ENCODE results near the gene AFF3.

Gene AFF3

GRCh38 chr2:99819766-99820165, 322.6 kb downstream of the AFF3 start:
- Mint-ChIP-seq H3K4me3 (no peak overlapping the region), H3K9me3 (peaks cover 7% of the 10 kb centered on the region), H3K4me1 (no peaks in the 10 kb centered on the region), H3K27me3 (no peaks in the 10 kb centered on the region), H3K36me3 (peaks cover 12% of the 10 kb centered on the region), H3K27ac (no peak overlapping the region)

- H3K27me3 Mint-ChIP-seq, result no peaks in the 10 kb centered on the region
- peaks cover 12% of the 10 kb centered on the region for H3K36me3 Mint-ChIP-seq
- H3K27ac Mint-ChIP-seq, result no peak overlapping the region
- H3K4me3 Mint-ChIP-seq, result no peak overlapping the region
- no peaks in the 10 kb centered on the region for H3K4me1 Mint-ChIP-seq
- H3K9me3 Mint-ChIP-seq, result peaks cover 7% of the 10 kb centered on the region
Measured at GRCh38 chr2:99818842-99819241, 323.5 kb downstream of the AFF3 start.

DNA sequence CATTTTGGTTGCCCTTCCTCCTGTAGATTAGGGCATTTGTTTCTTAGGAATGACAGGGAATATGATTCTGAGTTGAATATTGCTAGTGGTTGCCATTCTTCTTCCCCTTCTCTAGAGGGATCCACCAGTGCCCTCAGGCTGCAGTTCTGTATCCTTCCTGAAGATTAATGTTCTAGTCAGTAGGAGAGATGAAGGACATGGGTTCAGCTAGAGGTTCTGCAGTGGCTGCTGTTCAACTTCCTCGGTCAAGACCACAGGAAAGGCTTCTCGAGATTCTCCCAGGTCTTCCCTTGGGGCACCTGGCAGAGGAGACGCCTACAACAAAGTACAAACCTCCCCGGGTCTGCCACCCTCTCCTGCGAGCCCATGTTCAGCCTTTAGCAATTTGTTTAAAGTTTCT, 325.5 kb downstream of the AFF3 start:
- no peak overlapping the region for H3K4me3 Mint-ChIP-seq

DNA sequence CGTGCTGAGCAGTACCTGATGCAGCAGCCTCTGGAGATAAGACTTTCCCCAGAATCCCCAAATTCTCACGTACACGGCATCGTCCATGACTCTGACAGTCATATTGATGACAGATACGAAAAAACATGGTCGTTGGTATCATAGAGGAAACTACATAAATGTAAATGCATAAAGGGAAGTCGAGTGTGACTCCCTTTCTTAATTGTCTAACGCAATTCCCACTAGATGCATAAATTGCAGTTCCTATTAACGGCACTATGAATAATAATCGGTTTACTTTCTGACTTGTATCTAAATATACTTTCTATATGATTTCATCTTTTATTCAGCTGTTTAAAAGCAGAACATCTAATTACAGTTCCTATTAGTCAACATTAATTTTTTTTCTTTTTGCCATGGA, 330.0 kb downstream of the AFF3 start:
- H3K4me1 Mint-ChIP-seq, result no peaks in the 10 kb centered on the region
- H3K9me3 Mint-ChIP-seq, result peaks cover 7% of the 10 kb centered on the region
- peaks cover 10% of the 10 kb centered on the region for H3K36me3 Mint-ChIP-seq
- H3K27me3 Mint-ChIP-seq, result no peaks in the 10 kb centered on the region
- H3K27ac Mint-ChIP-seq, result no peak overlapping the region
- no peak overlapping the region for H3K4me3 Mint-ChIP-seq

More for the DNA sequence above, 325.5 kb downstream of the AFF3 start:
- Mint-ChIP-seq H3K27ac (no peak overlapping the region), H3K27me3 (no peaks in the 10 kb centered on the region), H3K4me1 (no peaks in the 10 kb centered on the region), H3K36me3 (peaks cover 12% of the 10 kb centered on the region), H3K9me3 (peaks cover 7% of the 10 kb centered on the region)

- H3K27me3 Mint-ChIP-seq, result no peaks in the 10 kb centered on the region
- no peak overlapping the region for H3K4me3 Mint-ChIP-seq
- H3K9me3 Mint-ChIP-seq, result peaks cover 7% of the 10 kb centered on the region
- no peaks in the 10 kb centered on the region for H3K4me1 Mint-ChIP-seq
- no peak overlapping the region for H3K27ac Mint-ChIP-seq
- peaks cover 6% of the 10 kb centered on the region for H3K36me3 Mint-ChIP-seq
Measured at GRCh38 chr2:99811544-99811943, 330.8 kb downstream of the AFF3 start.

DNA sequence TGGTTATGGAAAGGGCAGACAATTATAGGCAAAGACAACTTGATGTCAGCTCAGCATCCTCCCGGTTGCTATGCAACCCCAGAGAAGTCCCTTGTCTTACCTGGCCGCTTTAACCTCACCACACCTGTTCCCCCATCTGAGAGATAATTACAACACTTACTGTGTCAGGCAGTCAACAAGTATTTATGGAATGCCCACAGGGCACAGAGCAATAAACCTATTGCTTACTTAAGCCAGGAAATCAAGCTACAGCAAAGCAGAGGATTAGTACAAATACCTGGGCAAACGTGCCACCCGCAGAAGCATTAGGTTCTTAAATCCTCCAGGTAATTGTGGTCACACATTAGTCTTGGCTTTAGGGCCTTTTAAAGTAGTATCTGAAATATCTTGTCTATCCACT, 332.2 kb downstream of the AFF3 start:
- Mint-ChIP-seq H3K36me3 (peaks cover 2% of the 10 kb centered on the region), H3K27me3 (no peaks in the 10 kb centered on the region), H3K9me3 (no peaks in the 10 kb centered on the region), H3K4me3 (no peak overlapping the region), H3K27ac (no peak overlapping the region), H3K4me1 (no peaks in the 10 kb centered on the region)

- no peaks in the 10 kb centered on the region for H3K4me1 Mint-ChIP-seq
- peaks cover 3% of the 10 kb centered on the region for H3K36me3 Mint-ChIP-seq
- H3K27me3 Mint-ChIP-seq, result no peaks in the 10 kb centered on the region
- H3K9me3 Mint-ChIP-seq, result no peaks in the 10 kb centered on the region
- no peak overlapping the region for H3K27ac Mint-ChIP-seq
- H3K4me3 Mint-ChIP-seq, result no peak overlapping the region
Measured at GRCh38 chr2:99809259-99809900, 333.0 kb downstream of the AFF3 start.

GRCh38 chr2:99808361-99809200, 333.8 kb downstream of the AFF3 start:
- Mint-ChIP-seq H3K27me3 (no peaks in the 10 kb centered on the region), H3K27ac (no peak overlapping the region), H3K4me1 (no peaks in the 10 kb centered on the region), H3K4me3 (no peak overlapping the region), H3K9me3 (peaks cover 4% of the 10 kb centered on the region), H3K36me3 (peaks cover 3% of the 10 kb centered on the region)

- no peak overlapping the region for H3K27ac Mint-ChIP-seq
Measured at GRCh38 chr2:99806758-99807157, 335.6 kb downstream of the AFF3 start.

DNA sequence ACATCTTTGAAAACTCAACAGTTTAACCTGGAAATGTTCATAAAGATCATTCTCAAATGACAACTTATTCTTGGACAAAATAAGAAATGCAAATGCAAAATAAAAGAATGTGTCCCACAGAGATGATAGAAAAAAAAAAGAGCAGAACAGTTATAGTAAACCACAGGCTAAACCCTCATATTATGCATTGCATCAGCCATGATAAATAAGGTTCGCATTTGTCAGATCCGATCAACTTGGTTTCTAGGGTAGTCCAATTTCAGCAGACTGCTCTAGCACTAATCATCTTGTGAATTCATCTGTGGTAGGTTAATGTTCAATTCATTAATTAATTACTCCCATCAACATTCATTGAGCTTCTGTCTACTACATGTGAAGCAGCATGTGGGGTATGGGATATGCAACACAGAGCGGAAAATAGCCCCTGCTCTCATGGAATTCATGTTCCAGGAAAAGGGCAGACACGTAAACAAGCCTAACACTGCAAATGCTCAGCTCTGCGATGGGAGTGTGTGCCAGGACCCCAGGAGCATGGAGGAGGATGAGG, 336.4 kb downstream of the AFF3 start:
- Mint-ChIP-seq H3K4me3 (no peak overlapping the region), H3K4me1 (no peaks in the 10 kb centered on the region), H3K9me3 (peaks cover 4% of the 10 kb centered on the region), H3K36me3 (peaks cover 9% of the 10 kb centered on the region), H3K27me3 (no peaks in the 10 kb centered on the region), H3K27ac (no peak overlapping the region)

More at GRCh38 chr2:99806758-99807157, 335.6 kb downstream of the AFF3 start:
- H3K9me3 Mint-ChIP-seq, result peaks cover 4% of the 10 kb centered on the region
- H3K4me3 Mint-ChIP-seq, result no peak overlapping the region
- peaks cover 9% of the 10 kb centered on the region for H3K36me3 Mint-ChIP-seq
- H3K27me3 Mint-ChIP-seq, result no peaks in the 10 kb centered on the region
- H3K4me1 Mint-ChIP-seq, result no peaks in the 10 kb centered on the region

GRCh38 chr2:99803846-99804245, 338.5 kb downstream of the AFF3 start:
- no peaks in the 10 kb centered on the region for H3K4me1 Mint-ChIP-seq

DNA sequence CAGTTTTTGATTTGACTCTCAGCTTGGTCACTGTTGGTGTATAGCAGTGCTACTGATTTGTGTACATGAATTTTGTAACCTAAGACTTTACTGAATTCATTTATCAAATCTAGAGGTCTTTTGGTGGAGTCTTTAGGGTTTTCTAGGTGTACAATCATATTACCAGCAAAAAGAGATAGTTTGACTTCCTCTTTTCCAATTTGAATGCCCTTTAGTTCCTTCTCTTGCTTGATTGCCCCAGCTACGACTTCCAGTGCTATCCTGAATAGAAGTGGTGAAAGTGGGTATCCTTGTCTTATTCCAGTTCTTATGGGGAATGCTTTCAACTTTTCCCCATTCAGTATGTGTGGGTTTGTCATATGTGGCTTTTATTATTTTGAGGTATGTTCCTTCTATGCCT, 339.7 kb downstream of the AFF3 start:
- H3K27me3 Mint-ChIP-seq, result no peaks in the 10 kb centered on the region
- peaks cover 14% of the 10 kb centered on the region for H3K9me3 Mint-ChIP-seq
- no peak overlapping the region for H3K27ac Mint-ChIP-seq
- H3K4me3 Mint-ChIP-seq, result no peak overlapping the region
- H3K36me3 Mint-ChIP-seq, result peaks cover 12% of the 10 kb centered on the region
- no peaks in the 10 kb centered on the region for H3K4me1 Mint-ChIP-seq

More at GRCh38 chr2:99803846-99804245, 338.5 kb downstream of the AFF3 start:
- H3K4me3 Mint-ChIP-seq, result no peak overlapping the region
- H3K27ac Mint-ChIP-seq, result no peak overlapping the region
- no peaks in the 10 kb centered on the region for H3K27me3 Mint-ChIP-seq
- H3K36me3 Mint-ChIP-seq, result peaks cover 12% of the 10 kb centered on the region
- H3K9me3 Mint-ChIP-seq, result peaks cover 8% of the 10 kb centered on the region

DNA sequence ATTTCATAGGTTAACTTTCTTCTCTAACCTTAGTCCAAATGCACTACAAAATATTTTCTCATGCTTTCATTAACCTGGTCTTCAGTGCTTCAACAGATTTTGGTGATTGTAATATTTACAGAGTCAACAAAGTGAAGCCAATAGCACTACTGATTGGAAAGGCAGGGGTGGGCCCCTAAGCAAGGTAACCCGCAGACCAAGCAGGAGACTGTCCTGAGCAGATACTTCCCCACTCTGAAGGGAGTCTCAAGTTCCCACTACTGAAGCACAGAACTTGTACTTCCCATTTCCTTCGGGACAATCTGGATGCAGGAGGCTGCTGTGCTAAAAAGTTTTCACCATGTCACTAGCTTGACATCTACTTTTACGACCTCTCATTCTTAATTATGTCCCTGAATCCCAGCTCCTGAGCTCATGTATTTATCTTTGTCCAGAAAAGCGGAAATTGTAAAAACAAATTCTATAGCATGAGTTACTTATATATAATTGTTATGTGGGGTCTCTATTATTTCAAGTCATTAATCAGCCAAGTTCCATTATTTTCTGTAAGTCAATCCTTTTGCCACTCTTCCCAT, 341.0 kb downstream of the AFF3 start:
- H3K27me3 Mint-ChIP-seq, result no peaks in the 10 kb centered on the region
- peaks cover 20% of the 10 kb centered on the region for H3K36me3 Mint-ChIP-seq
- no peak overlapping the region for H3K4me3 Mint-ChIP-seq
- H3K9me3 Mint-ChIP-seq, result peaks cover 23% of the 10 kb centered on the region
- H3K4me1 Mint-ChIP-seq, result no peaks in the 10 kb centered on the region
- no peak overlapping the region for H3K27ac Mint-ChIP-seq

DNA sequence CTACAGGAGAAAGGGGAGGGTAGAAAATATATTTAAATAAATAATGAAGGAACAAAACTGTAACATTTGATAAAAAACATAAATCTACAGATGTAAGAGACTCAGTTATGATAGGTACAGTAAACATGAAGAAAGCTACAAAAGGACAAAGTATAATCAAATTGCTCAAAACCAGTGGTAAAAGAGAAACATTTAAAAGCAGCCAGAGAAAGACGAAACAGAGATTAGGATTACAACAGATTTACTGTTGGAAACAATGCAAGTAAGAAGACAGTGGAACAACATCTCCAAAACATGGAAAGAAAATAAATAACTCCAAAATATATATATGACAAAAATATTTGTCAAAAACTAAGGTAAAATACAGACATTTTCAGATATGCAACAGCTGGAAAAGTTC, 344.9 kb downstream of the AFF3 start:
- Mint-ChIP-seq H3K4me1 (no peaks in the 10 kb centered on the region), H3K27me3 (no peaks in the 10 kb centered on the region), H3K4me3 (no peak overlapping the region), H3K27ac (no peak overlapping the region), H3K36me3 (peaks cover 13% of the 10 kb centered on the region), H3K9me3 (peaks cover 22% of the 10 kb centered on the region)

DNA sequence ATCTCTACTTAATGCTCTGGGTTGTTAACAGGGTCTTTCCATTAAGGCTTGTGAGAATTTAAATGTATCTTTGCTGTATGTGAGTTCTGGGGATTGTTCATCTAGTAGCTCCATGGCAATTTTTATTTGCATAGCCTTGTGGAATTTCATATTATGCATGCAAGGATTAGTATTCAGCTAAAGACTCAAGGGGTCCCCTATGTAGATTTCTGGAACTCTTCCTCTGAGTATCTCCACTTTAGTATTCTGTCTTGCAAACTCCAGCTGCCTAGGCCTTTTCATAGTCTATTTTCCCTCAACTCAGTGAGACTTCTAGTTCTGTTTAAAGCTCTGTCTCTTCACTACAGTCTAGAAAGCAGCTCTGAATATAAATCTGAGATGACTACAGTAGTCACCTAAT, 348.0 kb downstream of the AFF3 start:
- Mint-ChIP-seq H3K4me1 (no peaks in the 10 kb centered on the region), H3K27ac (no peak overlapping the region), H3K4me3 (no peak overlapping the region), H3K27me3 (no peaks in the 10 kb centered on the region), H3K9me3 (peaks cover 22% of the 10 kb centered on the region), H3K36me3 (peaks cover 13% of the 10 kb centered on the region)

- Mint-ChIP-seq H3K27me3 (no peaks in the 10 kb centered on the region), H3K27ac (no peak overlapping the region), H3K9me3 (peaks cover 15% of the 10 kb centered on the region)
Measured at GRCh38 chr2:99793022-99793421, 349.4 kb downstream of the AFF3 start.

More at GRCh38 chr2:99793022-99793421, 349.4 kb downstream of the AFF3 start:
- Mint-ChIP-seq H3K4me3 (no peak overlapping the region), H3K36me3 (peaks cover 10% of the 10 kb centered on the region), H3K4me1 (no peaks in the 10 kb centered on the region)

Data from activated naive CD4-positive, alpha-beta T cell treated with anti-CD3 and anti-CD28 coated beads, Interleukin-2, amount 50 U/mL, for 24 hours (primary cell).